ENCODE measurements around the gene CBFA2T2.
"Not testable (repeated sequence)": the region's sequence is repeated elsewhere in the genome, so short reads cannot be mapped to it uniquely, and the experiment has no call there.

The CBFA2T2 gene

DNA sequence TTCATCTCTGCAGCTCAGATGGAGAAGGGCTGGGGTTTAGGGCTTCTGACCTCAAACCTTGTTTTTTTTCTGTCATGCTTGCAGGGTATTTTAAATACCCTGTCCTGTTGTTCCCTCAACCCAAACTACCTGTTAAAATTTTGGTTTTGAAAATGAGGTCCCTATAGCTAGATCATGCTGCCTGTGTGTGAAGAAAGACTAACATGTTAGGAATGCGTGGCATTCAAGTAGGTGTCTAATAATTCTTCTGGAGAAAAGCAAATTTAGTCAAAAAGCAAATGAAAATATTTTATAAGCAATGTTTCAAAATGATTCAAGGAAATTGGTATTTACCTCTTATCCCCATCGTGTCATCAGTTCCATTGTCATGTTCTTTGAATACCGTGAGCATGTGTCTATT, 95.1 kb downstream of the CBFA2T2 start:
- DNase-seq = no peak

DNA sequence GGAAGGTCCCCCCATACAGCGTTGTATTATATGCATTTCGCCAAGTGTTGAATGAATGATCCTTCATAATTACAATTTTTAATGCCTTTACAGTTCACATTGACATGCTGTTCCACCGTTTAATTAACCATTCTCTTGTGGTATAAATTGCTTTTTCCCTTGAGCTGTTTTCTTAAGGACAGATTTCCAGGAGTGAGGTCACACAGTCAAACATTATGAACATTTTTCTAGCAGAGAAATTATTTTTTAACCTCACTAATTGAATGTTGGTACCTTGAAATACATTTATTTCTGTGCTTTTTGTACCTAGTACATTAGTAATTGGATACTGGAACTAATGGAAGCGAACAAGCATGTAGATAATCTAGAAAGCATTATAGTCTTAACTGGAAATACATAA, 95.5 kb downstream of the CBFA2T2 start:
- no peak for DNase-seq

DNA sequence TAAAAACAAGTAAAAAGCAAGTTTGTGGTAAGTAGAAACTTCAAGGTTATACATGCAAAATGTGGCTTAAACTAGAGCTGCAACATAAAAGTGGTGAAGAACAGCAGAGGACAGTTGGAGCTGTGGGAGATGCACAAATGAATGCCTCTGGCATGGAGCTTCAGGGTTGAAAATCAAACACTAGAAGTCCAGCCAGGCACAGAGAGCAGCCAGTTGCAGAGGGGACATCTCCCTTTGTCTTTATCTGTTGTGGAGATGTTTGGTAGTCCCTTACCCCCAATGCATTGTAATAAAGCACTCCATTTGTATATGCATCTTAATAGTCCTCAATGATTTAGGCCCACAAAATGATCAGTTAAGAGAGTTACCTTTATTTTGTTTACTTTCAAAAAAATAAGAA, 99.2 kb downstream of the CBFA2T2 start:
- no peak for DNase-seq

DNA sequence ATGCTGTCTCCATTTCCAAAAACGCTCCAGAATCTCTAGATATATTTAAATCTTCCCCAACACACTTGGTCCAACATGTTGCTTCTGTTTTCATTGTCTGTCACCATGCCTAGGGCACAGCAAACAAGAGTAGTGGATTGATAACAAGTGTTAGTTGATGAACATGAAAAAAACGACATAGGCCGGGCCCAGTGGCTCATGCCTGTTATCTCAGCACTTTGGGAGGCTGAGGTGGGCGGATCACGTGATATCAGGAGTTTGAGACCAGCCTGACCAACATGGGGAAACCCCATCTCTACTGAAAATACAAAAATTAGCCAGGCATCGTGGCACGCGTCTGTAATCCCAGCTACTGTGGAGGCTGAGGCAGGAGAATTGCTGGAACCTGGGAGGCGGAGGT, 102.0 kb downstream of the CBFA2T2 start:
- not testable (repeated sequence) for DNase-seq

DNA sequence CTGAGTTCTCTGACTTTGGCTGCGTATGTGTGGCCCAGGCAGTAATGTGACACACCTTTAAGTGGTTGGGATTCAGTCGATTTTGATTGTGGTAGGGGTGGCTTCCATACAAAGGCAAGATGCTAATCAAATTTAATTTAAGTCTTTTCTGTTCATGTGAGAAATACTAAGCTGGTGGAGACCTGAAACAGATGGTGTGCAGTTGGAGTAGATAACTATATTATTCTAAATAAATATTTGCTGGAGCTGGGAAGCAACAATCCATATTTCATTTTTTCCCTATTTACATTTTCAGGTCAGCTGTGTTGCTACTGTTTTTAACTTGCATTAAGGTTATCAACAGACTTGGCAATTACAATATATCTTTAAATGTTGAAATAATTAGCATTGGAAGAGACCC, 104.8 kb downstream of the CBFA2T2 start:
- DNase-seq = no peak

DNA sequence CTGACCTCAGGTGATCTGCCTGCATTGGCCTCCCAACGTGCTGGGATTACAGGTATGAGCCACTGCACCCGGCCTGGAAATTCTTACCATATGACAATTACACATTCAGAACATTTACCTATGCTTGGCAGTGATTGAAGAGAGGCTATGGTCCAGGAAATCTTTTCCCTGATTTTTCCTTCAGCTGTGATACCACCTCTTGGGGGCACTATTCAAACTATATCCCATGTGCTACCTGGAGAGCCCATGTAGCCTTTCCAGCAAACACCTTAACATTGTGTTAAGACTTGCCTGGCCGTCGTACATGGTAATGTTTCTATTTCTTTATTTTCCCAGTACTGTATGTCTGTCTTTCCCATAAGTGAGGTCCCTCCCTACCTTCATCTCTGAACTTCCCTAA, 110.5 kb downstream of the CBFA2T2 start:
- no peak for DNase-seq

DNA sequence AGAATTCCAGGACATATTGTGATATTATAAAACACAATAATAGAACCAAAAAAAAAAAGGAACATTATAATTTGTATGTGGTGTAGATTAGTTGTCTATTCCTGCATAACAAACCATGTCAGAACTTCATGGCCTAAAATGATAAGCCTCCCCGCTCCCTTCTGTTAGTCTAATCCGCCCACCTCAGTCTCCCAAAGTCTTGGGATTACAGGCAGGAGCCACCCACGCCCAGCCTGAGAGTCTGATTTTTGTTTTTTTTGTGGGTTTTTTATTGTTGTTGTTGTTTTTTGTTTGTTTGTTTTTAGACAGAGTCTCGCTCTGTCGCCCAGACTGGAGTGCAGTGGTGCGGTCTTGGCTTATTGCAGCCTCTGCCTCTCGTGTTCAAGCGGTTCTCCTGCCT, 111.1 kb downstream of the CBFA2T2 start:
- DNase-seq = no peak

DNA sequence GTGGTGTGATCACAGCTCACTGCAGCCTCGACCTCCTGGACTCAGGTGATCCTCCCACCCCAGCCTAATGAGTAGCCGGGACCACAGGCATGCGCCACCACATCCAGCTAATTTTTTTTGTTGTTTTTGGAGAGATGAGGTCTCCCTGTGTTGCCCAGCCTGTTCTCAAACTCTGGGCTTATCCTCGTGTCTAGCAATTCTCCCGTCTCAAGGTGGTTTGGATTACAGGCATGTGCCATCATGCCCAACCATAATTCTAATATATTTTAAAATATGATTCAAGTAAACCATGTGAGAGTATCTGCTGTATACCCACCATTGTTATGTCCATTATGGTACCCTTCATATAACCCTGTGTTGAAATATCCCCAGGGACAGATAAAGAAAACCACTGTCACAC, 112.0 kb downstream of the CBFA2T2 start:
- no peak for DNase-seq

DNA sequence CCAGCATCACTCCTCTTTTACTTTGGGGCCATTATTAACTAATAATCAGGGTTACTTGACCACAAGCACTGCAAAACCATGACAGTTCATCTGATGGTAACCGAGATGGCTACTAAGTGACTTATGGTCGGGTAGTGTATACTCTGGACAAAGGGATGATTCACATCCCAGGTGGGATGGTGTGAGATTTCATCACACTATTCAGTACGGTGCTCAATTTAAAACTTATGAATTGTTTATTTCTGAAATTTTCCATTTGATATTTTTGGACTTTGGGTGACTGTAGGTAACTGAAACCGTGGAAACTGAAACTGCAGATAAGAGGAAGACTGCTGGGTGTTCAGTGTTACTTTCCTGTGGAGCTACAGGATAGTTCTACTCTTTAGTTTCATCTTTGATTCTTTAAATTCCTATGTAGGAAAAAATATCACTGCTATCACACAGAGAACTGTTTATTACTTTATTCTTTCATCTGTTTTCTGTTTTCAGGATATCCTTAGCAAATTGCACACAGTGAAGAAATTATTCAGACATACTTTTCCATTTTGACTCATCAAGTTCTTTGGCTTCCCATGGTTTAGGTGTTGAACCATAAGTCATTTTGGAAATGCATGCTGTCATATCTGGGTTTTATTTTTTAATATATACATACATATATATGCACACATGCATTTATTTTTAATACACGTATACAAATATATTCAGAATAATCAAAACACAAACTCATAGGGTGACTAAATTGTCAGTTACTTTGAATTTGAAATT, 113.1 kb downstream of the CBFA2T2 start:
- DNase-seq = no peak

DNA sequence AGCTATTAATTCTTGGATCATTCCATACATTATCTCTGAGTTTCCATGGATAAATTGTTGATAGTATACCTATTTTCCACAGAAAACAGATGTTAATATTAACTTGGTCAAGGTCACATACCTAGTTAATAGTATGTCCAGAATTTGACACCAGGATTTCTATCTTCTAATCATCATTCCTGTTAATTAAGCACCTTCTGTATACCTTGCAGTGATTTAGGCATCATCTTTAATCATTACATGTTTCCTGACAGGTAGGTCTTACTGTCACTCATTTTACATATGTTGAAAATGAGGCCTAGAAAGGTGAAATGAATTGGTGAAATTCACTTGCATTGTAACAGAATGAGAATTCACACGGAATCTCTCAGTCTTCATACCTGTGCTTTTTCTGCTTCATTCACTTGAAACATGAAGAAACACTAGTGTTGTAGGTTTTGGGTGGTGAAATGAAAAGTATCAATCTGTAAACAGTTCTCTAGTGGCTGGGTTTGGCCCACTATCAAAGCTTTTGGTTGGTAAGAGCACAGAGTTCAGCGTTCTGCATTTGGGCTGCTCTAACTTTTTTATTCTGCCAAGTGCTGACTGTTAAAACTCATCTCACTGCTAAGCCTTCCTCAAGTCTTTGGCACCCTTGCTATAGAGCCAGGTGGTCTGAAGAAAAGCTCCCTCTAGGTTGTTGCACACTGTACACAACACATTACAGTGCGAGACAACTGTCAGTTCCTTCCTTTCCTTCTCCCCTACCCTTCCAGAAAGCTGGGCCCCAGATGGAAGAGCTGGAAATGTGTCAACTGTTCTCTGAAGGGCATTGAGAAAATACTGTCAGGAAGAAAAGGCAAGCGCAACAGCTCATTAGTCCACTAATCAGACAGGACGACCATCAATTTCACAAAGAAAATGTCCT, 114.4 kb downstream of the CBFA2T2 start:
- DNase-seq = no peak

DNA sequence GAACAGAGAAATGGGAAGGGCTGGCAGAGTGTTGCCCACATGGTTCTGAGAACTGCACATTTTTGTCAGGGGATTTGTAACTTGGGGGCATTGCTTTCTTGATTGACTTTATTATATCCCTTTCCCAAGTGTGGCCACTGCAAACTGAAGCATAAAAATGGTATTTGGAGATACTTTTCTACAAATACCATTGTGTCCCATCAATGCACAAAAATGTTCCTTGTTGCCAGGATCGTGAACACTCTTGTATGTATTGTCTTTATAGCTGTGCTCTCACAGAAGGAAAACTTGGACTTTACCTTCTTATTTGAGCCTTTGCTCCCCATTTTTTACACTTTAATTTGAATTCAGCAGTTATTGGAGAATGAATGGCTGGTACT, 115.1 kb downstream of the CBFA2T2 start:
- no peak for DNase-seq

DNA sequence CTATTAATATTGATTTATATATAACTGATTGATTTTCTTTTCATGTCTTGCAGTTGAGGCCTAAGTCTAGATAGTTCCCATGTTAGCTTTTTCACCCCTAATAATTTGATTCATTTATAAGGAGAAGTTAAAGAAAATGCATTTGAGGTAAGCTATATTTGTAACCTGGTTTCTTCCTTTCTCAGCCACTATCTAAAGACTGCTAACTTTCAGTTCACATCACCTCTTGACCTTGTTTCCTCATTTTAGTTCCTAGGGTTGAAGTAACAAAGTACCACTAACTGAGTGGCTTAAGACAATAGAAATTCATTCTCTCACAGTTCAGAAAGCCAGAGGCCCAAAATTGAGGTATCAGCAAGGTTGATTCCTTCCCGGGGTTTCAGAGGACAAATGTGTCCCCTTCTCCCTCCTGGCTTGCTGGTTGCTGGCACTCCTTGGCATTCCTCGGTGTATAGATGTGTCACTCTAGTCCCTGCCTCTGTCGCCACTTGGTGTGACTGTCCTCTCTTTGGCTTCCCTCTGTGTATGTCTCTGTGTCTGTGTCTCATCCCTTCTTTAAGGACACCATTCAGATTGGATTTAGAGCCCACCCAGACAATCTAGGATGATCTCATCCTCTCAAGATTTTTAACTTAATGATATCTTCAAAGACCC, 116.3 kb downstream of the CBFA2T2 start:
- DNase-seq = no peak

DNA sequence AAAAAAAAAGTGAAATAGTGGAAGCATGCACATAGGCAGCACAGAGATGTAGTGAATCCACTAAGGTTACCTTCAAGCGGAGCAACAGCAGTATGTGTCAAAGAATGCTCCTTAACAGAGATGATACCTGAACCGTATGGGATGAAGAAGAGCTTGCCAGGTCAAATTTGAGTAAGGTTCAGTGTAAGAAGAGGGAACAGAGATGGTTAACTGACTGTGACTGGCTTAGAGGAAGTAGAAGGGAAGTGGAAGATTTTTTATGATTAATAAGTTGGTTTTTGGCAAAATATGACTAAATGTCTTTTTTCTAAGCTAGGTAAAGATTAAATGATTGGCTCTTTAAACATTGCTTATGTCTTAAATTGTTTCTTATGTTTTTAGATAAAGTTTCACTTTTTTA, 119.6 kb downstream of the CBFA2T2 start:
- no peak for DNase-seq

DNA sequence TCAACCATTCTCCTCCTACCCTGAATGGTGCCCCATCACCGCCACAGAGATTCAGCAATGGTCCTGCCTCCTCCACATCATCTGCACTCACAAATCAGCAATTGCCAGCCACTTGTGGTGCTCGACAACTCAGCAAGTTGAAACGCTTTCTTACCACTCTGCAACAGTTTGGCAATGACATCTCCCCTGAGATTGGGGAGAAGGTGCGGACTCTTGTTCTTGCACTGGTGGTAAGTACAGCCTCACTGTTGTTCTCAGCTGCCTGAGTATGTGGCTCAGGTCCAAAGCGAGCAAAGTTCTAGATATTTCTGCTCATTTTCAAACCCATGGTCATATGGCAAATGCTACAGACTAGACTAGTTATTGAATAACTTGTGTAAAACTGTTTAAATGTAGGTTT, 121.2 kb downstream of the CBFA2T2 start:
- no peak for DNase-seq

DNA sequence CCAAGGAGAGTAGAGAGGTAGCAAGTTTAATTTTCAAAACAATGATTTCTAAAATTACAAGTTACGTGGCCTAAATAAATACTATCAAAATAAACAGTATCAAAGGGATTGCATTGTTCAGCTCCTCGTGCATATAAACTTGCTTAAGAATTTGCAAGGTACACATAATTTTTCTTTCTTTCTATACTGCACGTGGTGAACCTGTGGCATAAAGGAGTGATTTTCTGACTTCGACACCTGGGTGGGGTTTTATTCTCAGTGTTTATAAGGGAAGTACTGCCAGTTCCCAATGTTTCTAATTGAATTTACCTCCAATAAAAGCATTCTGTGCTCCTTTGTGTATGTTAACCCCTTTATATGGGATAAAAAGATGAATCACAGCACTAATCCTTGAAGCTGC, 122.1 kb downstream of the CBFA2T2 start:
- no peak for DNase-seq

DNA sequence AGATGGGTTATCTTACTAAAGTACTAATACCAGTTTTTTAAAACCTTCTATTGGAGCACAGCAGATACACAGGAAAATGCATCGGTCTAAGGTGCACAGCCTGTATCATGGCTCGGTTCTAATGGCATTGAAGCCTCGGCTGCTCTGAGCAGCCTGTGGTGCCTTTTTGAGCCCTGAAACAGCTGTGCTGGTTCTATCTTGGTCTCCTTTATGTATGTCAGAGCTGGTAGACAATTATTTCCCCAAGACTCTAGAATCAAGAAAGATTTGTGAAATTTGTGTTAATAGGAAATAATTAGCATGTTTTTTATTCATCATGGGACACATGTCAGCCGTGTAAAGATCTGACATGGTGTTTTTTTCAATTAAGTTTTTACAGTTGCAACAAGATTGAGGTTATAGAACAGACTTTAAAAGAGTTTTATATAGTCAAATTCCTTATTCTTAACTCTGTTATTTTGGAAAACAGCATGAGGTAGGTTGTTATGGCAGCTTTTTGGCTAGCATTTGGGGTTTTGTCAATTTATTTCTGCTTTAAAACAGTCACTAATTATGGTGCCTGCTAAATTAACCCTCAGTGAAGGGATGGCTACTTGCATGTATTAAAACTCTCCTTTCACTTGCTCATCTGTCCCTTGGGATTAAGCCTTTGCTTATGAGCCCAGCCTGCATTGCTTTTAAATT, 132.0 kb downstream of the CBFA2T2 start:
- DNase-seq = no peak

DNA sequence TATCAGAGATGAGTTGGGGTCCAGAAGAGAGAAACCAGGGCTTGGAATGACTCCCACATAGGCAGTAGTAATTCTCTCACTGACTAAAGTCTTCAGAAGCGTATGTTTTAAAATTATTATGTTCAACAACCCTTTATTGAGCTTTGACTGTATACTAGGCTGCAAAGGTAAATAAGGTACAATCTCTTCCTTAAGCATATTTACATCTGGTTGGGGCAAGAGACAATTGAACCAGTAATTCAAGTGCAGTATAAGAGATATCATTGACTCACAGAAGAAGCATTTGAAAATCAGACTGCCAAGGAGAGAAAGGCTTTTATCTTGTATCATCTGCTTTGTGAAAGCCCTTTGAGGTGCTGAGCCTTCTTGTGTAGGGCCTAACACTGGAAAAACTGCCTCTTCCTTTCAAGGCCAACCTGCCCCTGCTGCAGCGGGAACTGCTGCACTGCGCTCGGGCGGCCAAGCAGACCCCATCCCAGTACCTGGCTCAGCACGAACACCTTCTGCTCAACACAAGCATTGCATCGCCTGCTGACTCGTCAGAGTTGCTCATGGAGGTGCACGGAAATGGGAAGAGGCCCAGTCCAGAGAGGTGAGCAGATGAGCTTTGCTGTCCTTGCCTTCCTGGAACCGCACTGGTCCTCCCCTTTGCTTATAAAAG, 132.9 kb downstream of the CBFA2T2 start:
- DNase-seq = no peak

DNA sequence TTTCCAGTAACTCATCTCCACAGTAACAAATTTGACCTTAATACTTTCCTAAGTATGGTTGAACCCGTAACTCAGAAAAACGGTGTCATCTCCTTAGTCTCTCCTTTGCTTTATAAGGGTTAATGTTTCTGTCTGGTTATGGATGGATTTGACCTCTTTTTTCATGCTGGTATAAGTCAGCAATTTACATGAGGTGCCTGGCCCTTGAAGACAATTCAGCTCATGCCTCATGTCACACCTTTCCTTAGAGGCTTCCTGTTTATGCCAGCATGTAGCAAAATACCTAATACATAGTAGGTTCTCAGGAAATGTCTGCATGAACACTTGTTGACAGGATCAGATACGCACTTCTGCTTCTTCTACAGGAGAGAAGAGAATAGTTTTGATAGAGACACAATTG, 134.5 kb downstream of the CBFA2T2 start:
- DNase-seq = no peak

DNA sequence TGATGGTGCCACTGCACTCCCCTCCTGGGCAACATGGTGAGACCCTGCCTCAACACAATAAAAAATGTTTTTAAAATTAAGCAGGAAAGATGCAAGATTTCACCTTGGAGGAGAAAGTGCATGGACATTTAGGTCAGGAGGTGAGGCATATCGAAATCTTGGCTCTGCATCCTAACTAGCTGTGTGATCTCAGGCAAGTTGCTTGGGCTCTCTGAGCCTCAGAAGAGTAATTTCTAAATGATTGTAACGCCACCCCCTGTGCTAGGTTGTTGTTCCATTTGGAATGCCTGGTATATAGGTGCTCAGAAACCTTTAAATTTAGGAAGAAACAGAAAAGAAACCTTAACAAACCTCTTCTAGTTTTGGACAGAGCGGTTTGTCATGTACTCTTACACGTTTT, 136.3 kb downstream of the CBFA2T2 start:
- no peak for DNase-seq

DNA sequence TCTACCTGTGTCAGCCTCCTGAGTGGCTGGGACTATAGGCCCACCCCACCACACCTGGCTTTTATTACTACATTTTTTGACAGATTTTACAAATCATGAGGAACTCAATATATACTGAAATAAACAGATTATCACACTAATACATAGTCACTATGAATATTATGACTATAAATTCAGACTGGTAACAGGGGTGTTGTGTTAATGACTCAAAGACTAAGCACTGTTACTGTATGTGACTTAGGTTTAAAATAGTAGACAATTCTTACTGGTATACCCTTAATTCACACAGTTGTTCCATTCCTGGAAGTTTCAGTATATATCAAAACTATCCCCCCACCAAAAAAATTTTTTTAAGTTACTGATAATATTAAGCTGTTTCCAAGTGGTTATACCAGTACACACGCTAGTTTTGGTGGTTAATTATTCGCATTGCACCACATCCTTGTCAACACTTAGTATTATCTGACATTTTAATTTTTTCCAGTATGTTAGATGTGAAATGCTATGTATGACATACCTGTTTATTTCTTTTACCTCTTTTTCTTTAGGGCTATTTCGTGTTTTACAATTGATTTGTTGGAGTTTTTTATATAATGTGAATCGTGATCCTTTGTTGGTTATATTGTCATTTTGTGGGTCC, 137.8 kb downstream of the CBFA2T2 start:
- no peak for DNase-seq

DNA sequence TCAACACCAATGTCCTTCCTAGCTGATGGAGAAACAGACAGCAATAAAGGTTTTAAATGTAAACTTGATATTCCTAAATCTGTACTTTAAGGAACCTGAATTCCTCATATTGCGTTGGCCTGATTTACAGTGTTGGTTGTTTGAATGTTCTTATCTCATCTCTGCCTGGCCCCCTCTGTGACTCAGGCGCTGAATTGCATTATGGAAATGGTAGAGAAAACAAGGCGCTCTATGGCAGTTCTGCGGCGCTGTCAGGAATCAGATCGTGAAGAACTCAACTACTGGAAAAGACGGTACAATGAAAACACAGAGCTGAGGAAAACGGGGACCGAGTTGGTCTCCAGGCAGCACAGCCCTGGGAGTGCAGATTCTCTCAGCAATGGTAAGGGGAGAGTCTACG, 139.6 kb downstream of the CBFA2T2 start:
- no peak for DNase-seq

DNA sequence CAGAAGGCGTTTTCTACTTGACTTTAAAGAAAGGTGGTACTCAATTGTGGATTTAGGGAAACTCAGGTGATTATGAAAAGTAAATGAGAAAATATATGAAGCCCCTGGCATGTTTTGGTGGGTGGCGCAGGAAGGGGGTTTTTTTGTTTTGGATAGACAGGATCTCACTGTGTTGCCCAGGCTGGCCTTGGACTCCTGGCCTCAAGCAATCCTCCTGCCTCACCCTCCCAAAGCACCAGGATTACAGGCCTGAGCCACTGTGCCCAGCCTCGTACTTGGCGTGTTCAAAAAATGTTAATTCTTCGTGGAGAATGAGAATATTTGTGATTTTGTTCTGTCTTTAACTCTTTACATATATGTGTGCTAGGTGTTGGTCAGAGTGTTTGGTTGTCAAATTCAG, 140.1 kb downstream of the CBFA2T2 start:
- DNase-seq = no peak

All from cortex of kidney (tissue), 1 donor.